Upper lobe of left lung (tissue), 4 donors: ENCODE data around the gene KL.

Experiments
- CTCF ChIP-seq, 6 experiments: fragments of 450-650 bp in 4 of 6; fragments of 200-600 bp in 2 of 6; sonication (generic) in 2 of 6; IDR thresholded peaks; one replicate each; pipeline ENCODE4 v1.5.1; 2016 to 2019; ENCODE audit warnings: antibody characterized with exemption in 6 of 6
- EP300 ChIP-seq, 4 donors: sonication (generic); formaldehyde crosslinking; IDR thresholded peaks; one replicate each; pipeline ENCODE4 v1.5.1; 2017; ENCODE audit warnings: antibody characterized with exemption in 4 of 4, control low read depth in 2 of 4
- POLR2A ChIP-seq, 4 donors: fragments of 450-650 bp; IDR thresholded peaks; one replicate each; pipeline ENCODE4 v1.5.1; 2016 to 2017; ENCODE audit warnings: antibody characterized with exemption in 4 of 4, mild to moderate bottlenecking in 2 of 4

GRCh38 chr13:33058776-33059327, 42.6 kb downstream of the KL start:
- TF ChIP-seq POLR2A (IDR thresholded peaks at IDR 0.05) (no peak), CTCF (IDR thresholded peaks at IDR 0.05) (no peak), EP300 (IDR thresholded peaks at IDR 0.05) (no peak)
